ENCODE data around the gene DOCK8.

- no peak for TF ChIP-seq POLR2A (IDR thresholded peaks at IDR 0.05; ENCODE audit: low read length)
- TF ChIP-seq, protein P1, sequence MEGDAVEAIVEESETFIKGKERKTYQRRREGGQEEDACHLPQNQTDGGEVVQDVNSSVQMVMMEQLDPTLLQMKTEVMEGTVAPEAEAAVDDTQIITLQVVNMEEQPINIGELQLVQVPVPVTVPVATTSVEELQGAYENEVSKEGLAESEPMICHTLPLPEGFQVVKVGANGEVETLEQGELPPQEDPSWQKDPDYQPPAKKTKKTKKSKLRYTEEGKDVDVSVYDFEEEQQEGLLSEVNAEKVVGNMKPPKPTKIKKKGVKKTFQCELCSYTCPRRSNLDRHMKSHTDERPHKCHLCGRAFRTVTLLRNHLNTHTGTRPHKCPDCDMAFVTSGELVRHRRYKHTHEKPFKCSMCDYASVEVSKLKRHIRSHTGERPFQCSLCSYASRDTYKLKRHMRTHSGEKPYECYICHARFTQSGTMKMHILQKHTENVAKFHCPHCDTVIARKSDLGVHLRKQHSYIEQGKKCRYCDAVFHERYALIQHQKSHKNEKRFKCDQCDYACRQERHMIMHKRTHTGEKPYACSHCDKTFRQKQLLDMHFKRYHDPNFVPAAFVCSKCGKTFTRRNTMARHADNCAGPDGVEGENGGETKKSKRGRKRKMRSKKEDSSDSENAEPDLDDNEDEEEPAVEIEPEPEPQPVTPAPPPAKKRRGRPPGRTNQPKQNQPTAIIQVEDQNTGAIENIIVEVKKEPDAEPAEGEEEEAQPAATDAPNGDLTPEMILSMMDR (IDR thresholded peaks at IDR 0.05) = no peak
- TF ChIP-seq USF2 (IDR thresholded peaks at IDR 0.05) = no peak
- no peak for TF ChIP-seq RARB (CRISPR knock-in tag; IDR thresholded peaks at IDR 0.05)
- no peak for TF ChIP-seq CBX8 (IDR thresholded peaks at IDR 0.05)
- TF ChIP-seq EP300 (IDR thresholded peaks at IDR 0.05) = no peak
- TF ChIP-seq RFX5 (IDR thresholded peaks at IDR 0.05) = no peak
- TF ChIP-seq RNF2 (IDR thresholded peaks at IDR 0.05; ENCODE audit: borderline replicate concordance, low read depth) = no peak
- no peak for TF ChIP-seq BHLHE40 (IDR thresholded peaks at IDR 0.05; ENCODE audit: low read depth, low read length)
- no peak for TF ChIP-seq RAD21 (conservative IDR thresholded peaks at IDR 0.05 in 1 of 2, IDR thresholded peaks at IDR 0.05 in 1 of 2)
- TF ChIP-seq ZNF302 (CRISPR knock-in tag; IDR thresholded peaks at IDR 0.05) = no peak
- TF ChIP-seq PBX3 (IDR thresholded peaks at IDR 0.05) = no peak
- TF ChIP-seq MAZ (IDR thresholded peaks at IDR 0.05; ENCODE audit: borderline replicate concordance, low read depth, low read length) = no peak
- TF ChIP-seq CEBPB (IDR thresholded peaks at IDR 0.05) = no peak
Observed at GRCh38 chr9:370086-370485, 155.4 kb downstream of the DOCK8 start.
